Measurements from ENCODE around the gene FLNC. TPM values are rescaled to one million over a fixed set of nuclear protein-coding genes. Genes with fewer than 3 reads are reported as not detected.

The FLNC gene
- total and polyA plus RNA-seq, 2 of the 13 experiments (the other 11 are each of a cell fraction or from before 2014, with no cell fraction given) = 0.02 TPM; not detected in 1

DNA sequence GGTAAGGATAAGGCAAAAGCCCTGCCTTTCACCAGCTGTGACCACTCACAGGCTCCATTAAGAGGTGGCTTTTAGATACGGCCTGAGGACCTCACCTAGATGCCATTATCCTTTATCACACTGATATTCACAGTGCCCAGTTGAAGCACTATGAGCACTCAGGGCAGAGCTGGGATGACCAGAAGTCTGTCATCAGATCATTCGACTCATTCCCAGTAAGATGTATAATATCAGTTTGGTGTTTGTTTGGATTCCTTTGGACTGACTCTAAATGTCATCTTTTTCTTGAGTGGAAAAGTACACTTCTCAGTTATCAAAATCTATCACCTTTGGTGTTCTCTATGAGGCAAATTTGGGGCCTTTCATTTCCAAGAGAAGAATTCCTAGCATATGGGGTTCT is 19.7 kb upstream of the FLNC start:
- no TSS peak for BruUV-seq (replicated peaks)
- H4K20me1 ChIP-seq (ENCODE audit: insufficient read depth, low read length) = no peaks in the 10 kb centered on the region; the same call in 1 of the 2 replicates
- POLR2A ChIA-PET = no interaction called here
- no peak for FAIRE-seq
- H3K4me1 ChIP-seq (ENCODE audit: insufficient read depth, low read length) = no peaks in the 10 kb centered on the region
- H2AFZ ChIP-seq (ENCODE audit: low read length) = no peak overlapping the region
- no peaks in the 10 kb centered on the region for H3K36me3 ChIP-seq (replicated peaks in 1 of 2; ENCODE audit: control insufficient read depth in 1 of 2, insufficient read depth in 2 of 2, low read length in 2 of 2)
- no peak overlapping the region for H3K4me2 ChIP-seq (ENCODE audit: low read depth, low read length)
- CTCF ChIA-PET (ENCODE audit: low intra/inter-chr PET ratio, low total read pairs) = no interaction called here
- H3K79me2 ChIP-seq (ENCODE audit: insufficient read depth, low read length) = no peaks in the 10 kb centered on the region
- 31% methylated on average over 2 of the region's 2 CpGs for WGBS (ENCODE audit: low lambda C conversion rate)
- H3K27me3 ChIP-seq (ENCODE audit: control insufficient read depth in 1 of 2, insufficient read depth in 2 of 2, low read length in 2 of 2) = peaks cover 2 to 43% of the 10 kb centered on the region in 2 experiments; a peak in 3 of 5 replicates
- in situ Hi-C loops (cut with HindIII; ENCODE audit: extremely low pct_ligation_motif_present, low pct_unique_long_range_greater_than_20kb) = no loop called here
- DNase-seq (ENCODE audit: low spot score) = no peak
- no peak overlapping the region for H3K27ac ChIP-seq (ENCODE audit: extremely low read length, insufficient read depth, low read length)
- H3K4me3 ChIP-seq (replicated peaks in 1 of 3; ENCODE audit: insufficient read depth in 1 of 3, low read depth in 2 of 3, low read length in 3 of 3) = no peak overlapping the region
- intact Hi-C loops (cut with micrococcal nuclease; ENCODE audit: unreplicated experiment) = no loop called here
- H3K9ac ChIP-seq (ENCODE audit: insufficient read depth, low read depth, low read length) = no peak overlapping the region
- H3K9me3 ChIP-seq (ENCODE audit: low read length) = no peaks in the 10 kb centered on the region
- ATAC-seq = no peak
- TF ChIP-seq KLF12 (CRISPR knock-in tag; IDR thresholded peaks at IDR 0.05; ENCODE audit: borderline replicate concordance) (no peak), ZNF562 (CRISPR knock-in tag; IDR thresholded peaks at IDR 0.05; ENCODE audit: borderline replicate concordance) (no peak), ETV5 (CRISPR knock-in tag; IDR thresholded peaks at IDR 0.05; ENCODE audit: borderline replicate concordance) (no peak), HMGA1 (CRISPR knock-in tag; conservative IDR thresholded peaks at IDR 0.05) (no peak), NR3C1 (CRISPR knock-in tag; IDR thresholded peaks at IDR 0.05) (no peak), ZBTB20 (CRISPR knock-in tag; IDR thresholded peaks at IDR 0.05; ENCODE audit: borderline replicate concordance, low read depth) (no peak), GTF2F1 (IDR thresholded peaks at IDR 0.05; ENCODE audit: low read length) (no peak), ZNF790 (CRISPR knock-in tag; IDR thresholded peaks at IDR 0.05; ENCODE audit: borderline replicate concordance) (no peak), FOXM1 (CRISPR knock-in tag; IDR thresholded peaks at IDR 0.05) (no peak), CENPX (CRISPR knock-in tag; IDR thresholded peaks at IDR 0.05) (no peak), ZNF549 (CRISPR knock-in tag; IDR thresholded peaks at IDR 0.05) (no peak), SMAD3 (CRISPR knock-in tag; IDR thresholded peaks at IDR 0.05) (no peak)
- TF ChIP-seq, protein P1, sequence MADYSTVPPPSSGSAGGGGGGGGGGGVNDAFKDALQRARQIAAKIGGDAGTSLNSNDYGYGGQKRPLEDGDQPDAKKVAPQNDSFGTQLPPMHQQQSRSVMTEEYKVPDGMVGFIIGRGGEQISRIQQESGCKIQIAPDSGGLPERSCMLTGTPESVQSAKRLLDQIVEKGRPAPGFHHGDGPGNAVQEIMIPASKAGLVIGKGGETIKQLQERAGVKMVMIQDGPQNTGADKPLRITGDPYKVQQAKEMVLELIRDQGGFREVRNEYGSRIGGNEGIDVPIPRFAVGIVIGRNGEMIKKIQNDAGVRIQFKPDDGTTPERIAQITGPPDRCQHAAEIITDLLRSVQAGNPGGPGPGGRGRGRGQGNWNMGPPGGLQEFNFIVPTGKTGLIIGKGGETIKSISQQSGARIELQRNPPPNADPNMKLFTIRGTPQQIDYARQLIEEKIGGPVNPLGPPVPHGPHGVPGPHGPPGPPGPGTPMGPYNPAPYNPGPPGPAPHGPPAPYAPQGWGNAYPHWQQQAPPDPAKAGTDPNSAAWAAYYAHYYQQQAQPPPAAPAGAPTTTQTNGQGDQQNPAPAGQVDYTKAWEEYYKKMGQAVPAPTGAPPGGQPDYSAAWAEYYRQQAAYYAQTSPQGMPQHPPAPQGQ (CRISPR knock-in tag; IDR thresholded peaks at IDR 0.05; ENCODE audit: borderline replicate concordance) = no peak
- TF ChIP-seq, protein P2, sequence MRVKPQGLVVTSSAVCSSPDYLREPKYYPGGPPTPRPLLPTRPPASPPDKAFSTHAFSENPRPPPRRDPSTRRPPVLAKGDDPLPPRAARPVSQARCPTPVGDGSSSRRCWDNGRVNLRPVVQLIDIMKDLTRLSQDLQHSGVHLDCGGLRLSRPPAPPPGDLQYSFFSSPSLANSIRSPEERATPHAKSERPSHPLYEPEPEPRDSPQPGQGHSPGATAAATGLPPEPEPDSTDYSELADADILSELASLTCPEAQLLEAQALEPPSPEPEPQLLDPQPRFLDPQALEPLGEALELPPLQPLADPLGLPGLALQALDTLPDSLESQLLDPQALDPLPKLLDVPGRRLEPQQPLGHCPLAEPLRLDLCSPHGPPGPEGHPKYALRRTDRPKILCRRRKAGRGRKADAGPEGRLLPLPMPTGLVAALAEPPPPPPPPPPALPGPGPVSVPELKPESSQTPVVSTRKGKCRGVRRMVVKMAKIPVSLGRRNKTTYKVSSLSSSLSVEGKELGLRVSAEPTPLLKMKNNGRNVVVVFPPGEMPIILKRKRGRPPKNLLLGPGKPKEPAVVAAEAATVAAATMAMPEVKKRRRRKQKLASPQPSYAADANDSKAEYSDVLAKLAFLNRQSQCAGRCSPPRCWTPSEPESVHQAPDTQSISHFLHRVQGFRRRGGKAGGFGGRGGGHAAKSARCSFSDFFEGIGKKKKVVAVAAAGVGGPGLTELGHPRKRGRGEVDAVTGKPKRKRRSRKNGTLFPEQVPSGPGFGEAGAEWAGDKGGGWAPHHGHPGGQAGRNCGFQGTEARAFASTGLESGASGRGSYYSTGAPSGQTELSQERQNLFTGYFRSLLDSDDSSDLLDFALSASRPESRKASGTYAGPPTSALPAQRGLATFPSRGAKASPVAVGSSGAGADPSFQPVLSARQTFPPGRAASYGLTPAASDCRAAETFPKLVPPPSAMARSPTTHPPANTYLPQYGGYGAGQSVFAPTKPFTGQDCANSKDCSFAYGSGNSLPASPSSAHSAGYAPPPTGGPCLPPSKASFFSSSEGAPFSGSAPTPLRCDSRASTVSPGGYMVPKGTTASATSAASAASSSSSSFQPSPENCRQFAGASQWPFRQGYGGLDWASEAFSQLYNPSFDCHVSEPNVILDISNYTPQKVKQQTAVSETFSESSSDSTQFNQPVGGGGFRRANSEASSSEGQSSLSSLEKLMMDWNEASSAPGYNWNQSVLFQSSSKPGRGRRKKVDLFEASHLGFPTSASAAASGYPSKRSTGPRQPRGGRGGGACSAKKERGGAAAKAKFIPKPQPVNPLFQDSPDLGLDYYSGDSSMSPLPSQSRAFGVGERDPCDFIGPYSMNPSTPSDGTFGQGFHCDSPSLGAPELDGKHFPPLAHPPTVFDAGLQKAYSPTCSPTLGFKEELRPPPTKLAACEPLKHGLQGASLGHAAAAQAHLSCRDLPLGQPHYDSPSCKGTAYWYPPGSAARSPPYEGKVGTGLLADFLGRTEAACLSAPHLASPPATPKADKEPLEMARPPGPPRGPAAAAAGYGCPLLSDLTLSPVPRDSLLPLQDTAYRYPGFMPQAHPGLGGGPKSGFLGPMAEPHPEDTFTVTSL (CRISPR knock-in tag; IDR thresholded peaks at IDR 0.05; ENCODE audit: borderline replicate concordance) = no peak
- TF ChIP-seq, protein P3, sequence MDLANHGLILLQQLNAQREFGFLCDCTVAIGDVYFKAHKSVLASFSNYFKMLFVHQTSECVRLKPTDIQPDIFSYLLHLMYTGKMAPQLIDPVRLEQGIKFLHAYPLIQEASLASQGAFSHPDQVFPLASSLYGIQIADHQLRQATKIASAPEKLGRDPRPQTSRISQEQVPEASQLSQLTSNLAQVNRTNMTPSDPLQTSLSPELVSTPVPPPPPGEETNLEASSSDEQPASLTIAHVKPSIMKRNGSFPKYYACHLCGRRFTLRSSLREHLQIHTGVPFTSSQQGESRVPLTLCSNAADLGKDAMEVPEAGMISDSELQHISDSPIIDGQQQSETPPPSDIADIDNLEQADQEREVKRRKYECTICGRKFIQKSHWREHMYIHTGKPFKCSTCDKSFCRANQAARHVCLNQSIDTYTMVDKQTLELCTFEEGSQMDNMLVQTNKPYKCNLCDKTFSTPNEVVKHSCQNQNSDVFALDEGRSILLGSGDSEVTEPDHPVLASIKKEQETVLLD (CRISPR knock-in tag; IDR thresholded peaks at IDR 0.05; ENCODE audit: low read depth) = no peak
- TF ChIP-seq, protein P4, sequence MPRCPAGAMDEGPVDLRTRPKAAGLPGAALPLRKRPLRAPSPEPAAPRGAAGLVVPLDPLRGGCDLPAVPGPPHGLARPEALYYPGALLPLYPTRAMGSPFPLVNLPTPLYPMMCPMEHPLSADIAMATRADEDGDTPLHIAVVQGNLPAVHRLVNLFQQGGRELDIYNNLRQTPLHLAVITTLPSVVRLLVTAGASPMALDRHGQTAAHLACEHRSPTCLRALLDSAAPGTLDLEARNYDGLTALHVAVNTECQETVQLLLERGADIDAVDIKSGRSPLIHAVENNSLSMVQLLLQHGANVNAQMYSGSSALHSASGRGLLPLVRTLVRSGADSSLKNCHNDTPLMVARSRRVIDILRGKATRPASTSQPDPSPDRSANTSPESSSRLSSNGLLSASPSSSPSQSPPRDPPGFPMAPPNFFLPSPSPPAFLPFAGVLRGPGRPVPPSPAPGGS (CRISPR knock-in tag; IDR thresholded peaks at IDR 0.05) = no peak
